HG03175 (cell line): ENCODE results near the gene XRN1.

ENCODE experiments used
- ATAC-seq: cut with Tn5 transposase; IDR thresholded peaks from one replicate; pipeline ENCODE4 v1.9.1; 2021; ENCODE audit warnings: mild to moderate bottlenecking, moderate library complexity; ENCODE audit not compliant: unreplicated experiment

XRN1 gene

DNA sequence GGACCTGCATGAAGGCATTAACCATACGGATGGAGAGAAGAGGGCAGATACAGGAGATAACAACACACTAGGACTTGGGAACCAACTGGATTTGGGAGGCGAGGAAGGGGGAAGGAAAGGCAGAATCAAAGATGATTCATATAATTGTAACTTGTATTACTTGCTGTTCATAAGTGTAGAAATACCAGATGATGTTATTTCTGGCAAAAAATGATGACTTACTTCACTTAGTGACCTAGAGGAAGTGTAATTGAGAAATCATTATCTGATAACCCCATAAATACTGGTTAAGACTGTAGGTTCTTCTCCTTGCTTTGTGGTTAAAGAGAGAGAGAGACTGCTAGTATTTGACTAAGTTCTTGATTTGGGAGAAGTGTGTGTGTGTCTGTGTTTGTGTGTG is 172.0 kb downstream of the XRN1 start:
- ATAC-seq = no peak

DNA sequence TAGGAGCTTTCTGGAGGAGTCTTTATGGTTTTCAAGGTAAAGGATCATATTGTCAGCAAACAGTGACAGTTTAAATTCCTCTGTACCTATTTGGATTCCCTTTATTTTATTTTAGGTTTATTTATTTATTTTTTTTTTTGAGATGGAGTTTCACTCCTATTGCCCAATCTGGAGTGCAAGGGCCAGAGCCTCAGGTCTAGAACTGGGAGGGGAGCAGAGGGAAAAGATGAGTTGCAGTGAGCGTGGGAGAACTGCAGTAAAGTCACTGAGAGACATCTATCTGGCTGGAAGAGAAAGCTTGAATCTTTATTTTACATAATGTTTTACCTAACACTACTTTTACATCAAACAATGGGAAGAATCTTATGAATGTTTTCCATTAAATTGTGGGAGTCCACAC is 172.9 kb downstream of the XRN1 start:
- no peak for ATAC-seq

DNA sequence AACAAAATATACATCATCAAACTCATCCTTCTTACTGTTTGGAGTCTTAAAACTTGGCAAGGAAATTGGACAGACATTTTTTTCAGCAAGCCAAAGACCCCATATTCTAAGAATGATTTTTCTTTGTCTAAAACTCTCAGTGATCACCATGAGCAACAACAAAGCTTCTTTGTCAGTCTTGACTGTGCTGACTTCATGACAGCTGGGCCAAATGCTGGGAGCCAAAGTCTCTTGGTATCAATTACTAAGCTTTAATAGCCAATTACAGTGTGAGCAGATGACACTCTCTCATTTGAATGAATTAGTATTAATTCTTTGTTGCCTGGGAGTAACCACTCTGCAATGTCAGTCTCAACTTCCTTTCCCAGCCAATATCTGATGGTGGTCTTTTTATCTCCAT is 174.3 kb downstream of the XRN1 start:
- ATAC-seq = no peak

DNA sequence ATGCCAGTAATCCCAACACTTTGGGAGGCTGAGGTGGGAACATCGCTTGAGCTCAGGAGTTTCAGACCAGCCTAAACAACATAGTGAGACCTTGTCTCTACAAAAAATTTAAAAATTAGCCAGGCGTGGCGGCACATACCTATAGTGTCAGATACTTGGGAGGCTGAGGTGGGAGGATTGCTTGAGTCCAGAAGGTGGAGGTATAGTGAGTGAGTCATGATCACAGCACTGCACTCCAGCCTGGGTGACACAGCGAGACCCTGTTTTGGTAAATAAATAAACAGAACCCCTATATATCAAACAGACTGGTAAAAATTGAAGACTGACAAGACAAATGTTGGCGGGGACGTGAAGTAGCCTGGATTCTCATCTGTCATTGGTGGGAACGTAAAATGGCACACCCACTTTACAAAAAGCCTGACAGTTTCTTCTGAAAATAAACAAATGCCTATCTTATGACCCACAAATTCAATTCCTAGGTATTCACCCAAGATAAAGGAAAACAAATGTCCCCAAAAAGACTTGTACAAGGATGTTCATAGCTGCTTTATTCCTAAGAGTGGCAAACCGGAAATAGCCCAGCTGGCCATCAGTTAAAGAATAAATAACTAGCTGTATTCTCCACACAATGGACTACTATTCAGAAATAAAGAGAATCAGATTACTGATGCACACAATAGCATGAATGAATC is 175.5 kb downstream of the XRN1 start:
- no peak for ATAC-seq

DNA sequence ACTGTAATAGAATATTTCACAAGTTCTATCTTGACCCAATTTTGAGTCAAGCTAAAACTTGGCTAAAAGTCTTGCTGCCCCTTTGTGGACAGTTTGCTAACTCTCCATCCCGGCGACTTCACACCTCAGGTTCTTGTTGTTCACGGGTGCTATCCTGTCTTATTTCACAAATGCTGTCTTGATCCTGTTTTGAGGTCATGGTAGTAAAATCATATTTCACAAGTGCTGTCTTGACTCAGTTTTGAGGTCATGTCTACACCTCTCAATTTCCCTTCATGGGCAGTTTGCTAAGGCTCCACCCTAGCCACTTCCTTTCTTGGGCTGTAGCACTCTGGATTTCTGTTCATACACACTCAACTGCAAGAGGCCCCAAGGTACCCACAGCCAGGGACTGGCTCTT is 177.4 kb downstream of the XRN1 start:
- no peak for ATAC-seq

- ATAC-seq = no peak
Observed at GRCh38 chr3:142269767-142270166, 178.1 kb downstream of the XRN1 start.

- ATAC-seq = no peak
Observed at GRCh38 chr3:142268426-142268825, 179.4 kb downstream of the XRN1 start.

- ATAC-seq = no peak
Observed at GRCh38 chr3:142267269-142267668, 180.6 kb downstream of the XRN1 start.

DNA sequence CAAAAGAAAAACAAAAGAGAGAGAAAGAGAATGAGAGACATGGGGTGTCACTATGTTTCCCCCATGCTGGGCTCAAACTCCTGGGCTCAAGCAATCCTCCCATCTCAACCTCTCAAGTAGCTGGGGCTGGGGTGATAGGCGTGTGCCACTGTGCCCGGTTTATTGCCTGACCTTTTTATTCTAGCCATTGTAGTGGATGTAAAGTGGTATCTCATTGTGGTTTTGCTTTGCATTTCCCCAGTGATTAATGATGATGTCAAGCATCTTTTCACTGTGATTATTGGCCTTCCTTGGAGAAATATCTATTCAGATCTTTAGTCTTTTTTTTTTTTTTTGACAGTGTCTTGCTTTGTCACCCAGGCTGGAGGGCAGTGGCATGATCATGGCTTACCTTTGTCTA is 184.7 kb downstream of the XRN1 start:
- ATAC-seq = no peak

GRCh38 chr3:142259359-142259758 is 188.5 kb downstream of the XRN1 start:
- no peak for ATAC-seq

DNA sequence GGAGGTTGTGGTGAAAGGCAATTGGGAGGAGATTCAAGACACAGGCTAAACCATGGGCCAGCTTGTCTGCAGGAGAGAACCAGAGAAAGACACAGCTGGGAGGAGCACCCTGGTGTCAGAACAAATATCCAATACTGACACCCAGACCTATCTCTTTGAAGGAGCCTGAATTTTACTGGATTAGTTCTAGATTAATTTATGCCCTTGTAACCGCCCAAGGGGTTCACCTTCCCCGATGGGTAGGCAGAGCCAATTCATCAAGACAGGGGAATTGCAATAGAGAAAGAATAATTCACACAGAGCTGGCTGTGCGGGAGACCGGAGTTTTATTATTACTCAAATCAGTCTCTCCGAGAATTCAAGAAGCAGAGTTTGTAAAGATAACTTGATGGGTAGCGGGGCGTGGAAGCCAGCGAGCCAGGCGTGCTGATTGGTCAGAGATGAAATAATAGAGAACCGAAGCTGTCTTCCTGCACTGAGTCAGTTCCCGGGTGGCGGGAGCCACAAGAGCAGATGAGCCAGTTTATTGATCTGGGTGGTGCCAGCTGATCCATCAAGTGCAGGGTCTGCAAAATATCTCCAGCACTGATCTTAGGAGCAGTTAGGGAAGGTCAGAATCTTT is 191.0 kb downstream of the XRN1 start:
- ATAC-seq = no peak
